ENCODE results near the gene AGR2.

The AGR2 gene

DNA sequence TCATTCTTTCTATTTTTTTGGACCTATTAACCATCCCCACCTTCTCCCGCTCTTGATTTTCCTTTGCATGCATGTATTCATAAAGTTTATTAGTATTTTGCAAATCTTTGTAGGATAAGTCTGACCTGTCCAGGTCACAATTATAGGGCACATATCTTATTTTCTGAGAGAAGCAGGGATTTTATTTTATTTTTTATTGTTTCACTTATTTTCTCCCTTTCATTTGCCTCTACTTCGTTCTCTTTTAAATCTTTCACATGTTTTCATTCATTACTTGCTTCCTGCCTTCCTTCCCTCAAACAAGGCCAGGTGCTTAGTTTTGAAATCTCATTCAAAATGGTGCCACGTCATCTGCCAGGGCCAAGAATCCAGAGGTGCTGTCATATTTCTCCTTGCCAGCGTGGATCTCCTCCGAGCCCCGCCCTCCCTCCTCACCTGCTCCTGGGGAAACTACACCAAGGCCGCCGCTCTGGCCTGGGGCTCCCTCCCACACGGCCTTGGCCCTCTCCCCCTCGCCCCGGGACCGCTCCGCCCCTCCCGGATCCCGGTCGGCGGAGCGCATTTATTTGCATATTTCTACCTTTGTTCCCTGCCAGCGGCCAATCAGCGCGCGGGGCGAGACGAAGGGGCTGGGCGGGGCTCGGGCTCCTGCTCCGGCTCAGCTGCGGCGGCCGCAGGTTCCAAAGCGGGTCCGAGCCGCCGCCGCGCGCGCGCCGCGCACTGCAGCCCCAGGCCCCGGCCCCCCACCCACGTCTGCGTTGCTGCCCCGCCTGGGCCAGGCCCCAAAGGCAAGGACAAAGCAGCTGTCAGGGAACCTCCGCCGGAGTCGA, 51.5 kb downstream of the AGR2 start, which contains the start of gene TSPAN13:
Gene TSPAN13, plus strand, starts transcription at position 654 of the 830 bp plus-strand sequence. CDS start 213 bp downstream, outside the sequence.
- Histone ChIP-seq H3K4me3 (ENCODE audit: low read depth, low read length) (peak within 1 kb of the TSS; percentile 79), H3K27ac (peak within 1 kb of the TSS; percentile 27), H3K27me3 (replicated peaks) (no peaks in the 10 kb centered on the region), H3K36me3 (replicated peaks) (no peaks in the 10 kb centered on the region)
- DNase-seq = peak; percentile 68
- in situ Hi-C loops (cut with HindIII; ENCODE audit: low pct_ligation_motif_present, low sequenced_read_pairs) = no loop called here
- no peak for TF ChIP-seq CTCF (IDR thresholded peaks at IDR 0.05; ENCODE audit: low read depth, low read length, missing control alignments)

GRCh38 chr7:16747102-16747501, 57.7 kb downstream of the AGR2 start:
- Histone ChIP-seq H3K27me3 (replicated peaks) (no peaks in the 10 kb centered on the region), H3K36me3 (replicated peaks) (no peaks in the 10 kb centered on the region), H3K27ac (no peak overlapping the region), H3K4me3 (ENCODE audit: low read depth, low read length) (no peak overlapping the region)
- in situ Hi-C loops (cut with HindIII; ENCODE audit: low pct_ligation_motif_present, low sequenced_read_pairs) = no loop called here
- no peak for TF ChIP-seq CTCF (IDR thresholded peaks at IDR 0.05; ENCODE audit: low read depth, low read length, missing control alignments)
- no peak for DNase-seq

GRCh38 chr7:16745645-16746044, 59.2 kb downstream of the AGR2 start:
- no peaks in the 10 kb centered on the region for H3K27me3 ChIP-seq (replicated peaks)
- no peak for DNase-seq
- no peak overlapping the region for H3K4me3 ChIP-seq (ENCODE audit: low read depth, low read length)
- TF ChIP-seq CTCF (IDR thresholded peaks at IDR 0.05; ENCODE audit: low read depth, low read length, missing control alignments) = no peak
- no peaks in the 10 kb centered on the region for H3K36me3 ChIP-seq (replicated peaks)
- no peak overlapping the region for H3K27ac ChIP-seq
- in situ Hi-C loops (cut with HindIII; ENCODE audit: low pct_ligation_motif_present, low sequenced_read_pairs) = no loop called here

- no peak for DNase-seq
- H3K27me3 ChIP-seq (replicated peaks) = no peaks in the 10 kb centered on the region
- no peak for TF ChIP-seq CTCF (IDR thresholded peaks at IDR 0.05; ENCODE audit: low read depth, low read length, missing control alignments)
- no peak overlapping the region for H3K4me3 ChIP-seq (ENCODE audit: low read depth, low read length)
- in situ Hi-C loops (cut with HindIII; ENCODE audit: low pct_ligation_motif_present, low sequenced_read_pairs) = no loop called here
- no peaks in the 10 kb centered on the region for H3K36me3 ChIP-seq (replicated peaks)
- H3K27ac ChIP-seq = no peak overlapping the region
Observed at GRCh38 chr7:16744518-16745250, 60.1 kb downstream of the AGR2 start.

DNA sequence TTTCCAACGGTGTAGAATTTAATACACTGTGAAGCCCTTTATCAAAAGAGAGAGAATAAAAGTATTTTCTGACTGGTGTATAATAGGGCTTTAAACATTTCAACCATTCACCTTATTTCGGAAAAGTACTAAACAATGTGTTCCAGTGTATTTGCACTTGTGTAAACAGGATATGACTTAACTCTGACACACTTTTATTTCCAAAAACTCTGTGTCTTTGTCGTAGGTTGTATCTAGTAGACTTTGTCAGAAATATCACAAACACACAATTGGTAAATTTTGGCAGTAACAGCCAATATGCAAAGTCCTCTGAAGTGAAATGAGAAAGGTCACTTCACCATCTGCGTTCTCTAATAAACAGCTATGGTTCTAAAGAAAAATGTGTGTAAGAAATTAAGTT, 61.6 kb downstream of the AGR2 start:
- Histone ChIP-seq H3K36me3 (replicated peaks) (no peaks in the 10 kb centered on the region), H3K4me3 (ENCODE audit: low read depth, low read length) (no peak overlapping the region), H3K27ac (no peak overlapping the region), H3K27me3 (replicated peaks) (no peaks in the 10 kb centered on the region)
- no peak for DNase-seq
- in situ Hi-C loops (cut with HindIII; ENCODE audit: low pct_ligation_motif_present, low sequenced_read_pairs) = no loop called here
- no peak for TF ChIP-seq CTCF (IDR thresholded peaks at IDR 0.05; ENCODE audit: low read depth, low read length, missing control alignments)
